T follicular helper cell (primary cell): ENCODE measurements around the gene PRTFDC1.
"Not testable (repeated sequence)": the region's sequence is repeated elsewhere in the genome, so short reads cannot be mapped to it uniquely, and the experiment has no call there.

Experiments used
- DNase-seq: peaks from one replicate; pipeline ENCODE4 v3.0.0-alpha.2; 2020; ENCODE audit warnings: low read depth
- total RNA-seq, 2 experiments: gene quantifications; one replicate each; lab custom pipeline; 2026; lab: John Stamatoyannopoulos, UW

Gene PRTFDC1
- total RNA-seq: 0 to 0.09 reads per million in 2 experiments

- DNase-seq: peak; percentile 1
Observed at GRCh38 chr10:24952143-24952706, at the start of gene PRTFDC1. TSS of gene PRTFDC1 (minus strand) at chr10:24952606. CDS start at chr10:24952575, 31 bp downstream.

GRCh38 chr10:24998044-24998443, 45.6 kb upstream of the PRTFDC1 start:
- no peak for DNase-seq

GRCh38 chr10:24995072-24995471, 42.7 kb upstream of the PRTFDC1 start:
- DNase-seq: no peak

GRCh38 chr10:24993237-24993958, 41.0 kb upstream of the PRTFDC1 start:
- no peak for DNase-seq

- DNase-seq: no peak
Observed at GRCh38 chr10:24992512-24993133, 40.2 kb upstream of the PRTFDC1 start.

- no peak for DNase-seq
Observed at GRCh38 chr10:24991298-24991697, 38.9 kb upstream of the PRTFDC1 start.

- DNase-seq: no peak
Observed at GRCh38 chr10:24989867-24990266, 37.5 kb upstream of the PRTFDC1 start.

- no peak for DNase-seq
Observed at GRCh38 chr10:24988831-24989640, 36.6 kb upstream of the PRTFDC1 start.

- no peak for DNase-seq
Observed at GRCh38 chr10:24984906-24985305, 32.5 kb upstream of the PRTFDC1 start.

- DNase-seq: no peak
Observed at GRCh38 chr10:24983946-24984345, 31.5 kb upstream of the PRTFDC1 start.

GRCh38 chr10:24983130-24983529, 30.7 kb upstream of the PRTFDC1 start:
- no peak for DNase-seq

- DNase-seq: no peak
Observed at GRCh38 chr10:24982319-24983112, 30.1 kb upstream of the PRTFDC1 start.

GRCh38 chr10:24981161-24981710, 28.8 kb upstream of the PRTFDC1 start:
- no peak for DNase-seq

GRCh38 chr10:24979685-24980084, 27.3 kb upstream of the PRTFDC1 start:
- DNase-seq: no peak

GRCh38 chr10:24974976-24975375, 22.6 kb upstream of the PRTFDC1 start:
- no peak for DNase-seq

GRCh38 chr10:24973163-24973562, 20.8 kb upstream of the PRTFDC1 start:
- no peak for DNase-seq

- no peak for DNase-seq
Observed at GRCh38 chr10:24971374-24971773, 19.0 kb upstream of the PRTFDC1 start.

GRCh38 chr10:24969841-24970281, 17.5 kb upstream of the PRTFDC1 start:
- DNase-seq: no peak

- not testable (repeated sequence) for DNase-seq
Observed at GRCh38 chr10:24968951-24969350, 16.5 kb upstream of the PRTFDC1 start.

GRCh38 chr10:24968349-24968748, 15.9 kb upstream of the PRTFDC1 start:
- DNase-seq: no peak

GRCh38 chr10:24966962-24967481, 14.6 kb upstream of the PRTFDC1 start:
- DNase-seq: no peak
